GM18873 (cell line): ENCODE measurements around the gene OGFOD2.
"Not testable (repeated sequence)": the region's sequence is repeated elsewhere in the genome, so short reads cannot be mapped to it uniquely, and the experiment has no call there.

Experiments
- ATAC-seq: cut with Tn5 transposase; IDR thresholded peaks from one replicate; pipeline ENCODE4 v1.9.1; 2021; ENCODE audit warnings: mild to moderate bottlenecking, moderate library complexity, moderate number of reproducible peaks; ENCODE audit not compliant: unreplicated experiment, low FRiP score

Gene OGFOD2

DNA sequence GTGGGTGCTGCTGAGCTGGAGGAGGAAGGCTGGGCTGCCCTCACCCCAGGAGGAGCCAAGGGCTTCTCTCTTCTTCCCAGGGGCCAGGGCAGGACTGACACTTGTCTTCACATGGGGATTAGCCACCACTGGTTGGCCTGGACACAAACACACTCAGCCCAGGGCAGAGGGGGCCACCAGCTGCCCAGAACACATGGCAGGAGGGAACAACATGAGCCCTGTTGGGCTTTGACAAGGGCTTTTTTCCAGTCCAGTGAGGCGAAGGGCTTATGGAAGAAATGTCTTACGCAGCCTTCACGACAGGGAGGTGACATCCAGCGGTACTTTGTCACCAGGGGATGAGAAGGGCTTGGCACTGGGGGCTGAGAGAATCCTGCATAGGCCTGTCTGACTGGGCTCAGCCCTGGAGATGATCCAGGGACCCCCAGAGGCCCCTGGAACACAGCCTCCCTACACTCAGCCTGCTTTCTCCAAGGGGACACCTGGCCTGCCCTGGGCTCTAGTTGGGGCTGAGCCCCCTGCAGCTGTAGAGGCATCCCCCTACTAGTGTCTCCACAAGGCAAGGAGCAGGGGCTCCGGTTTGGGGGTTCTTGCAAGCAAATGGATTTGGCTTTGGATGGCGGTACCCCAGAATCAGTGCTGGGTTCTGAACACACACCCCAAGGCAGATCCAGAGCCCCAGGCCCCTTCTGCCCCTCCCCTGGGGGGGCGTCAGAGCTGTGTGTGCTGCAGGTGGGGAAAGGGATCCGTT, 24.3 kb downstream of the OGFOD2 start:
- no peak for ATAC-seq

DNA sequence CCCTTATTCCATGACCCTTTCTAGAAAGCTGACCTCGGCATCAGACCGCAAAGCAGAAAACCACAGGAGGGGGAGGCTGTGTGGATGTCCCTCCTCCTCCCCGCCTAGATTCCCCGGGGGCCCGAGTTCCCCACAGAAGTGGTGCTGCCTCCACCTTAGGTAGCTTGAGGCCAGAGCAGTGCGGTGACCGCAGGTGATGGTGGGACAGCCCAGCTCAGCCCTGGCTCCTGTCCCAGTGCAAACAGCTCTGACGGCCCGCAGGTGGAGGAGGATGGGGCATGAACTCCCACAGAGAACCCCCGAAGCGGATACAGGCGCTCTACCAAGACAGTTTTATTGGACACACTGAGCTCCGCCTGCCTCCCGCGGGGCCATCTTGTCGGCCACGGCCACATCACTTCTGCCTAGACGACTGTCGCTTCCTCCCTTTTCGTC, 25.0 kb downstream of the OGFOD2 start:
- no peak for ATAC-seq

DNA sequence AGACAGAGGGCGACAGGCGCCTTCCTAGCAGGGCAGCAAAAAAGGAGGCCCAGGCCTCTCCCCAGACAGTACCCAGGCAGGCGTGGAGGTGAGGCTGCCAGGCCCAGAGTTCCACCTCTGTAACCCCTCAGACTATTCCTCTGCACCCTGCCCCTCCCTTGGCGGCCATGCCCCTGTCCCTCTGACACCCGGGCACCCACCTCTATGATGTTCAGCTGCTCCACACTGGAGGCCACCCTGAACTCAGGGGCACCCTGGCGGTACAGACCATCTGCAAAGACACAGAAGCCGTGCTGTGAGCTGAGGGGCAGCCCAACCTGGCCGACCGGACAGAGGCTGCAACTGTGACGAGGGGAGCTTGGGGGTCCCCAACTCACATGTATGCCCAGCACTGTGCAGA, 25.5 kb downstream of the OGFOD2 start:
- no peak for ATAC-seq

DNA sequence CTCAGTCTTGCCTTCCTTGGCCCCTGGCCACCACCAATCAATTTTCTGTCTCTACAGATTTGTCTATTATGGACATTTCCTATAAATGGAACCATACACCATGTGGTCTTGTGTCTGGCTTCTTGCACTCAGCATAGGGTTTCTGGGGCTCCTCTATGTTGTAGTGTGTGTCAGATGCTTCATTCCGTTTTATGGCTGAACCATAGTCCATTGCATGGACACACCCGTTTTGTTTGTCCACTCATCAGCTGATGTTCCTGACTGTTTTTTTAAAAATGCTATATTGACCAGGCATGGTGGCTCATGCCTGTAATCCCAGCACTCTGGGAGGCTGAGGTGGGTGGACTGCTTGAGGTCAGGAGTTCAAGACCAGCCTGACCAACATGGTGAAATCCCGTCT, 26.4 kb downstream of the OGFOD2 start:
- ATAC-seq = no peak

DNA sequence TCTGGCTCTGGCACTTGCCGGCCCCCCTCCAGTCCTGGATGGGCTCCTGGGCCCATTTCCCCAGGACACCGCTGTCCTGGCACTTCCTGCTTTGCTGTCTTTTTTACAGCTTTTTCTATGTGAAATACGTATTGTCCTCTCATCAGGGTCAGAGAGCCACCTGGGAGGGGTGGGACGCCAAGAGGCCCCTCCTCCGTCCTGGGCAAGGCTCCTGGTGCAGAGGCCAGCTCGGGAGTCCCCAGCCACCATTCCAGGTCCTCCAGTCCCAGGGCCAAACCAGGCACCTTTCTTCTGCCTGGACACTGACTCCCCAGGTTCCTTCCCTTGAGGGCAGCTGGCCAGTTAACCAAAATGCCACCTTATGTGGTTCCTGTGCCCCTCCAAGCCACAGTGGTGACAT, 28.2 kb downstream of the OGFOD2 start:
- ATAC-seq = no peak

DNA sequence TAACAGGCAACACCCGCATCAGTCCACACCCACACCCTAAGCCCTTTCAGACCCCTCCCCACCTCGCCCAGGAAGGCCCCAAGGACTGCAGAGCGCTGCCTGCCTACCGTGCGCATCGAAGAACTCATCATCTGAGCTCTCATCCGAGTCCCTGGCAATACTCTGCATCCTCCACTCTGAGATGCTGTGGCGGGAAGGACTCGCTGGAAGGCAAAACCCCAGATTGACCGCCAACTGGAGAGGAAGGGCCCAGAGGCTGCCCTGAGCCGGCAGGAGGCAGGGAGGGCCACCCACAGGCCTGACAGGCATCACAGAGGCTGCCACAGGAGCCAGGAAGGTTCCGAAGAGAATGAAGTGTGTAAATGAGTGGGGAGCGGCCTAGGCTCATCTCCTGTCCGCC, 29.2 kb downstream of the OGFOD2 start:
- no peak for ATAC-seq

DNA sequence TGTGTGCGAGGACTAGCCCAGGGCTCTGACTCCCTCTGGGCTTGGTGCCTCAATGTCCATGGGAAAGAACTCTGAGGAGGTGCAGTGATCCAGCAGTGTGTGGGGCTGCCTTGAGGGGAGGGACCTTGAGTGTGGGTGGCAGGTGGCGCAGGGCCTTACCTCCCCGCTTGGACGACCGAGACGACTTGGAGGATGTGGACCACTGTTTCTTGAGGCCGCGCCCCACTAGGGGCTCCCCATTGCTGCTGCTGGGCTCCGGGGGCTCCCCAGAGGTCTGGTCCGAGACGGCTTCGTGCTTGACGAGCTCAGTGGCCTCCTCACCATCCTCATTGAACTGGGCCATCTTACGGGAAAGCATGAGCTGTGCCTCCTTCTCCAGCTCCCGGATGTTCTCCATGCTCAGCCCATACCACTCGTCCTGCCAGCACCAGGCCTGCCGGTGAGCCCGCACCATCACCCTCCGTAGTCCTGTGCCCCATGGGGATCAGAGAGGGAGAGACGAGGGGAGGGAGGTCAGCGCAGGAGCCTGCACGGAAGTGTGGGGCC, 30.1 kb downstream of the OGFOD2 start:
- ATAC-seq = no peak

DNA sequence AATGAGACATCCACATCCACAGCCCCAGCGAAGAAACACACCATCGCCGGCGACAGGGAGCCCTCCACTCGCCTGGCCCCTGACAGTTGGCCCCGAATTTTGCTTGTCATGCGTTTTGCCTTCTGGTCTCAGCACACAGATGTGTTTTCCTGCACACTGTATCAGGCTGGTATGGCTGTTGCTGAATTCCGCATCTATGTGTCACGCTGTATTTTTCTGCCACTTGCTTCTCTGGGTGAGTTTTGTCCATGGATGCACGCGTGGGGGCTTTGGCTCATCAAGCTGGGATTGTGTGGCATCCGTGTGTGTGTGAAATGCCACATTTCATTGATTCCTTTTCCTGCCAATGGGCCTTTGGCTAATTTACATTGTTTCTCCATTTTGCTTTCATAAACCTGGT, 31.9 kb downstream of the OGFOD2 start:
- no peak for ATAC-seq

DNA sequence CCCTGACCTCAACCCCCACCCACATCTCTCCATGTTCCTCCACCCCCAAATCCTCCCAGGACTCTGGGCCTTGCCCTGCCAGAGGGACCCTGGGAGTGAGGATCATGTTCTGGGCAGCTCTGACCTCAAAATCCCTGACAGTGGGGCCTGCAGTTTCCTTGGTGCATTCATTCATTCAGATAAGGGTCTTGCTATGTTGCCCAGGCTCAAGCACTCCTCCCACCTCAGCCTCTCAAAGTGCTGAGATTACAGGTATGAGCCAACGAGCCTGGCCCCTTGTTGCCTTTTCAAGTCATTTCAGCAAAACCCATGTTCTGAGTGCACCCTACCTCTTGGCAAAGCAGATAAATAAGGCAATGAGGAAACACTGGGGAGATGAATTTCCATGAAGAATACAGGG, 35.1 kb downstream of the OGFOD2 start:
- no peak for ATAC-seq

DNA sequence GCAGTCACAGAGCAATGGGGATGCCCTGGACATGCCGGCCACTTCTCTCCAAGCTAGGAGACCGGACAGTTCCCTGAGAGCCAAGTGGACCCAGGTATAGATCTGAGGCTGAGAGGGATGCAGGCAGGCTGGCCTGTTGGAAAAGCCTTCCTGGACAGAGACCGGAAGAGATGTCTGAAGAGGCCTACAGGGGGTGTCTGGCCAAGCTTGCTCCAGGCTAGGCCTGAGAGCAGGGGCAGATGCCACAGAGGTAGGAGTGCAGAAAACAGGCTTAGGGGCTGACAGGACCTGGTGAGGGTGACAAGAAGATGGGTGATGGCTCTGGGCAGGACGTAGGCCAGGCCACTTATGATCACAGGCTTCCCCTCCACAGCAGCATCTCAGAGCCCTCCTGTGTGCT, 35.6 kb downstream of the OGFOD2 start:
- ATAC-seq = no peak

DNA sequence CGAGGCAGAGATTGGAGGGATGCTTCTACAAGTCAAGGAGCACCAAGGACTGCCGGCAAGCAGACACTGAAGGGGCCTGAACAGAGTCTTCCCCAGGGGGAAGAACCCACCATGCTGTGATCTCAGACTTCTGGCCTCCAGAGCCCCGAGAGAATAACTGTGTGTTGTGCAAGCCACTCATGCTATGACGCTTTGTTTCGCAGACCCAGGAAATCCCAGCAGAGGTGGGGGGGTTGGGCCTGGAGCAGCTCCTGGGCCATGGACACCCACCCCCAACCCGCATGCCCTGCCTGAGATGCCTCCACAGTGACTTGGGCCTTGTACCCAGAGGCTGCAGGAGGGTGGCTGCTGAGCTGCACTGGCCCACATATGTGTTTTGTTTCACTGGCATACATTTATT, 36.7 kb downstream of the OGFOD2 start:
- ATAC-seq = no peak

DNA sequence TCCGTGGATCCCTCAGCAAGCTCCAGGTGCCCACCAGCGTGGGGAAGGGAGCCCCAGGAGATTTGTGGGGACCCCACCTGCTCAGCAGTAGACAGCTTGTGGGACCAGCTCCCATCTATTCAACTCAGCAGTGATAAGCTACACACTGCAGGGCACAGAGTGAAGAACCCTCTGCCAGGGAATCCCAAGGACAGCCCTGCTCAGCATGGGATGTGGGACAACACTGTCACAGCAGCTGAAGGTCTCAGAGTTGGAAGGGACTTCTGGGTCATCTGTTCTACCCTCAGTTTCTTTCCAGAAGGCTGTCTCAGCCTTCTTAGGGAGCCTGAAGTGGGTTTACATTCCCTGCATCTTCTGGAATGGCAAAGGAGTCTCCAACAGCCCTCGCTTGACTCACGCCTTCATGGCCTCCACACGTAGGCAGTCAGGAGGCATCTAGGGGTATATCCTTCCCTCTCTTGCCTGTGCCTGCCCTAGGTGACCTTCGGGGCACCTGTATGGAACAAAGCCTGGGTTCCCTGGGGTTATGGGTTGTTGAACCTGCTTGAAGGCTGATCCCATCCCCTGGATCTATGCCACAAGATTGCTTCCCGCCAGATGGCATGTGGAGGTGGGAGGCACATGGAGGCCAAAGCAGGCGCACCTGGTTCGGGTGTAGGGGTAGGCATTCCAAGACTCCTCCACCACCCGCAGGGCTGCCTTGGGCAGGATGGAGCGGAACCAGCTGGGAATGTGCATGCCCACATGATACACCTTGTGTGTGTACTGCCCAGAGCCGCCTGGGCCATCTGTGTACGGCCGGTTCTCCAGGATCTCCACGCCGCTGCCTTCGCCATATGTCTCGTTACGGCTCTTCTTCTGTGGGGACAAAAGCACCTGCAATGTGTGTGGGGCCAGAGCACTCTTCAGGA, 38.4 kb downstream of the OGFOD2 start:
- ATAC-seq = no peak

DNA sequence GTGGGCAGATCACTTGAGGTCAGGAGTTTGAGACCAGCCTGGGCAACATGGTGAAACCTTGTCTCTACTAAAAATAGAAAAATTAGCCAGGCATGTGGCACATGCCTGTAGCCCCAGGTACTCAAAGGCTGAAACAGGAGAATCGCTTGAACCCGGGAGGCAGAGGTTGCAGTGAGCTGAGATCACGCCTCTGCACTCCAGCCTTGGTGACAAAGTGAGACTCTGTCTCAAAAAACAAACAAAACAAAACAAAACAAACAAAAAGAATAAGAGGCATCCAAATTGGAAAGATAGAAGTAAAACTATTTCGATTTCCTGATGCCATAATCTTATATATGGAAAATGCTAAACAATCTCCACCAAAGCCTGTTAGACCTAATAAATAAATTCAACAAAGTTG, 39.4 kb downstream of the OGFOD2 start:
- ATAC-seq = not testable (repeated sequence)

DNA sequence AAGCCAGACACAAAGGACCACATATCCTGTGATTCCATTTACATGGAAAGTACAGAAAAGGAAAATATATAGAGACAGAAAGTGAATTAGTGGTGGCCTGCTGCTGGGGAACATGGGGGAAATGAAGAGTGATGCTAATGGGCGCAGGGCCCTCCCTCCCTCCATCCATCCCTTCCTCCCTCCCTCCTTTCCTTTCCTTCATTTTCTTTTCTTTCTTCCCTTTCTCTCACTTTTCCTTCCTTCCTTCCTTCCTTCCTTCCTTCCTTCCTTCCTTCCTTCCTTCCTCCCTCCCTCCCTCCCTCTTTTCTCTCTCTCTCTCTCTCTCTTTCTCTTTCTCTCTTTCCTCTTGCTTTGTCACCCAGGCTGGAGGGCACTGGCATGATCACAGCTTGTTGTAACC, 42.7 kb downstream of the OGFOD2 start:
- no peak for ATAC-seq

DNA sequence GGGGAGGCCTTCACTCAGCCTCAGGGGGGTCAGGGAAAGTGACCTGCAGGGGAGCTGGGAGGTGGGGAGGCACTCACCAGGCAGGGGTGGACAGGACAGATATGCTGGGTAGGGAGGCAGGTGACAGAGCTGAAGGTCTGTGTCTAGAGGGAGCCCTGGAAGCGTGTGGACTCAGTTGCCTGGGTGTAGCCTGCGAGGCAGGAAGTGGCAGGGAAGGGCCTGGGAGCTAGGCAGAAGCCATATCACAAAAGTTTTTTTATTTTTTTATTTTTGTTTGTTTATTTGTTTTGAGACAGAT, 44.7 kb downstream of the OGFOD2 start:
- ATAC-seq = no peak

DNA sequence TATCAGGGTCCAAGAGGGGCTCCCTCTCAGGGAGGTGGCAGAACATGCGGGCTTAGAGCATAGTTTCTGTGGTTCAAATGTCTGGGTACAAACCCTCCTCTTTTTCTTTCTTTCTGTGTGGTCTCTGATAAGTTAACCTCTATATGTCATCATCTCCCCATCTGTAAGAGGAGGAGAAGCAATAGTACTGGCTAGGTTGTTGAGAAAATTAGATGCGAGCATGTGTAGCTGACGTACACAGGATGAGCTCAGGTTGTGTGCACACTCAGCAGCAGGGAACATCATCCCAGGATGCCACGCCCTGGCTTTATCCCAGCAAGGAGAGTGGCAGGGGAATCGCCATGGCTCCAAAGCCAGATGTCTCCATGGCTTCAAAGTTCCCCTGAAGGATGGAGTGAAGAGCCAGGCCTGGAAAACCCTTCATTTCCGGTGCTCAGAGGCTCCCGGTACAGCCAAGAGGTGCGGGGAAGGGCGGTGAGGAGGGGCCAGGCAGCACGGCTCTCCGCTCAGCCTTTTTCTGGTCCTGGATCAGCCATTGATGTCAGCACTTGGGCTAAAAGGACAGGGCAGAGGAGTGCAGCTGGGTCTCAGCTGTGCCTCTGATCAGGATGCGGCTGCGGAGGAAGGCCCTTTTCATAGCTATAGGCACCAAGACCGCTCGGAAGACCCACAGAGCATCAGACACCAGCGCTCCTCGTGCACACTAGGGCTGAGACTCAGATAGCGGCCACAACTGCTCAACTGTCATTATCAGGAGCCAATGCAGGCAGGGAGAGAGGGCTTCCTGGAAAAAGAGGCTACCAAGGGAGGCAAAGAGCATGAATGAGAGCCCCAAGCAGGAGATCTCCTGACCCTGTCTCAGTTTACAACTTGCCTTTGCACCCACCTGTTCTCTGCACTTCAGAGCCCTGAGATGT, 46.9 kb downstream of the OGFOD2 start:
- ATAC-seq = no peak

DNA sequence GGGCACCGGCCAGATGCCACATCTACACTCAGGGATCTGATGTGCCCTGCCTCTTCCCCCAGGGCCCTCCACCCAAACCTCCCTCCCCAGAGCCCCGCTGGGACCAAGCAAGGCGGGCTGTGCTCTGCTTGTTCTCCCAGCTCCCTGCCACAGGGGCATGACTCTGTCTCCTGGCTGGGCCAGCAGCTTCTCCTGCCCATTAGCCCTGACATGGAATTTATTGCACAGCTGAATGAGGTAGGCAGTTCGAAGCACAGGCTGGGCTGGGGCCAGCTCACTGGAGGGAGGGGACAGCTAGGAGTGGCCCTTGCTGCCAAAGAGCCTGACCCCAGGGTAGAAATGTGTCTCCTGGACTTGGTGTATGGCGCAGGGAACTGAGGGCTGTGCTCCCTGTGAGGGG, 47.8 kb downstream of the OGFOD2 start:
- no peak for ATAC-seq

DNA sequence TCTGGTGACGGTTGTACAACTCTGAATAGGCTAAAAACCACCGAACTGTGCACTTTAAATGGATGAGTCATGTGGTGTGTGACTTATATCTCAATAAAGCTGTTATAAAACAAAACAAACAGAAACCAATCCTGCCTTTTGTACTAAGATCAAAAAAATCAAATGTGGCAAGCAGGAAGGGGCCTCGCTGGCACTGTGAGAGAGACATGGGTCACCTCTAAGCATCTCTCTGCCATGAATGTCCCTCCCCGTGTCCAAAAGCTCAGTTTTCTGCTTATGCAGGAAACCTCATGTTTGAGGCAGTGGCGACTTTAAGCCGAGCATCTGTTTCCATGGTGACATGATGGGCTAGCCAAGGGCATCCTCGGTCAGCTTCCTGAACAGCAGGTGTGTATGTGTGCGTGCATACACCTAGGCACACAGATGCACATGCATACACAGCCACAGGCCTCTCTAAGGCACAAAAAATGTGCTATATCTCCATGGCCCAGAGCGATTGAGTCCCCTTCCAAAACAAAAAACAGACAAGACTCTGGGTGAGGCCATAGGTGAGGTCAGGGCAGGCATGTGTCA, 49.9 kb downstream of the OGFOD2 start:
- ATAC-seq = no peak

DNA sequence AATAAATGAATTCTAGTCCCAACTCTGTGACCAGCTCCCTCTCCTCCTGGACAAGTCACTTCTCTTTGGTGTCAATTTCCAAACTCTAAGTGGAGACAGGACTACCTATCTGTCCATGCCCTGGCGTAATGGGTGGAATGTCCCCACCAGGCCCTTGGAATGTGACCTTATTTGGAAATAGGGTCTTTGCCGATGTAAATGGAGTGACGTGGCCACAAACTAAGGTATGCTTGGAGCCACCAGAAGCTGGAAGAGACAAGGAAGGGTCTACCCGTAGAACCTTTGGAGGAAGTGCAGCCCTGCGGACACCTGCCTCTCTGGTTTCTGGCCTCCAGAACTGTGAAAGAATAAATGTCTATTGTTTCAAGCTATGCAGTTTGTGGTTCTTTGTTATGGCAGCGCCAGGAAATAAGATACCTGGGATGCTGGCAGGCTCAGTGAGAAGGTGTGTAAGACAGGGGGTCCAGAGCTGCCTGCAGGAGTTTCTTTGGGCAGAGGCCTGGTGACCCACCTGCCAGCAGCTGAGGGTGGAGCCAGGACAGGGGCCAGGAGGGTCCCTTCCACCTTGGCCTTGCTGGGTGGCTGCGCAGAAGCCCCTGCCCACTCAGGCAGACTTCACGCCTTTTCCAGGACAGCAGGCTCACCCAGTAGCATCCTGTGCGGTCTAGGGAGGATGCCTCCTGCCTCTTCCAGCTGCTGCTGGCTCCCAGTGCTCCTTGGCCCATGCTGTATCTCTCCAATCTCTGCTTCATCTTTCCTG, 51.2 kb downstream of the OGFOD2 start:
- no peak for ATAC-seq
